Ovary (tissue), 9 donors: Measurements from ENCODE around the gene GP1BA. TPM values are rescaled to one million over a fixed set of nuclear protein-coding genes. Genes with fewer than 3 reads are reported as not detected.

Experiments
- DNase-seq, 5 donors: peaks; one replicate each; pipeline ENCODE4 v3.0.0-alpha.2; 2019 to 2020
- H3K27ac ChIP-seq, 2 donors: fragments of 200-600 bp; one replicate each; pipeline versions ENCODE4 v1.5.1 to v1.8.0; 2019 to 2022
- H3K27me3 ChIP-seq: fragments of 200-600 bp; one replicate; pipeline ENCODE4 v1.8.0; 2022
- H3K36me3 ChIP-seq: fragments of 200-600 bp; sonication (generic); one replicate; pipeline ENCODE4 v1.5.1; 2019
- H3K4me1 ChIP-seq: one replicate; pipeline ENCODE4 v1.8.1; 2013; ENCODE audit warnings: mild to moderate bottlenecking, moderate library complexity; ENCODE audit not compliant: insufficient read depth
- H3K4me3 ChIP-seq: fragments of 200-600 bp; sonication (generic); one replicate; pipeline ENCODE4 v1.5.1; 2017
- H3K9me3 ChIP-seq, 2 donors: fragments of 200-600 bp in 1 of 2; sonication (generic) in 1 of 2; one replicate each; pipeline versions ENCODE4 v1.5.1 to v1.8.1; 2013 to 2019; ENCODE audit warnings: mild to moderate bottlenecking in 1 of 2, moderate library complexity in 1 of 2
- EP300 ChIP-seq: sonication (generic); formaldehyde crosslinking; IDR thresholded peaks from one replicate; pipeline ENCODE4 v1.6.1; 2017; ENCODE audit warnings: antibody characterized with exemption
- POLR2A ChIP-seq: fragments of 450-650 bp; IDR thresholded peaks from one replicate; pipeline ENCODE4 v1.6.1; 2017; ENCODE audit warnings: antibody characterized with exemption, mild to moderate bottlenecking, moderate library complexity
- WGBS, 3 donors: extraction: QIAGEN DNeasy Blood & Tissue Kit in 1 of 3; methylation state at CpG; one replicate each; pipeline versions ENCODE4 v1.1.5 to v1.1.7; 2013 to 2017; 5-methylcytosine and 5-hydroxymethylcytosine counted together
- intact Hi-C, 4 donors: fragments of 100-400 bp; cut with DNase I; formaldehyde crosslinking; loops; one replicate each; pipeline versions ENCODE4 v1.11.0 to v1.15.1; 2022 to 2023
- polyA plus RNA-seq, 2 donors: library from polyadenylated mRNA; stranded (reverse); fragments of 200-250 nt in 1 of 2; fragments of 350-450 nt in 1 of 2; fragmentation: Illumina TruSeq in 1 of 2; extraction: RNeasy Lipid Tissue Mini Kit (QIAGEN cat#74804) in 1 of 2; gene quantifications; one replicate each; pipeline ENCODE4 v1.2.3, GENCODE V29; 2013 to 2014
- total RNA-seq, 7 donors: library from RNA; depleted of rRNA in 2 of 7; stranded (reverse); fragments of >200 nt in 2 of 7; fragmentation: NEBNext Ultra II Directional in 3 of 7; extraction: Animal tissue kit (Norgen Biotek cat#: 25700) in 3 of 7; gene quantifications; one replicate each; pipeline versions ENCODE4 v1.1.0 to v1.2.4, GENCODE V29; 2016 to 2023
- TF ChIP-seq, protein P1 (sequence below), 3 donors: fragments of 450-650 bp in 2 of 3; fragments of 200-600 bp in 1 of 3; IDR thresholded peaks; one replicate each; pipeline versions ENCODE4 v1.5.1 to v1.8.0; 2016 to 2022; ENCODE audit warnings: antibody characterized with exemption in 3 of 3, mild to moderate bottlenecking in 1 of 3
- donor health status: DM: no; HTN: no; CAD: no; lungs with moderate emphysema.
- donor health status: DM: no; HTN: no; CAD: no.
- donor health status: Bipolar disorder and iron deficiency.
- donor health status: DM: yes; HTN: yes; CAD: no.
- donor health status: DM: no; HTN: no; CAD: no.
- donor health status: DM: yes; HTN: yes; CAD: no.

GP1BA gene
- total and polyA plus RNA-seq, 9 donors = 0.04 to 0.10 TPM; not detected in 7

DNA sequence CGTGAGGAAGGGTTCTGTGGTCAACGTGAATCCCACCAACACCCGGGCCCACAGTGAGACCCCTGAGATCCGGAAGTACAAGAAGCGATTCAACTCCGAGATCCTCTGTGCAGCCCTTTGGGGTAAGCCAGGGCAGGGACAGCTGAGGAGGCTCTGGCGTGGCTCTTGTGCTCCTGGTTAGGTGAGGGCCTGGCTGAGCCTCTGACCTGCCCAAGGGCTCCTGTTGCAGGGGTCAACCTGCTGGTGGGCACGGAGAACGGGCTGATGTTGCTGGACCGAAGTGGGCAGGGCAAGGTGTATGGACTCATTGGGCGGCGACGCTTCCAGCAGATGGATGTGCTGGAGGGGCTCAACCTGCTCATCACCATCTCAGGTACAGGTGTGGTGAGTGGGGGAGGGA, 37.0 kb upstream of the GP1BA start:
- TF ChIP-seq EP300 (no peak), POLR2A (no peak)
- TF ChIP-seq, protein P1, sequence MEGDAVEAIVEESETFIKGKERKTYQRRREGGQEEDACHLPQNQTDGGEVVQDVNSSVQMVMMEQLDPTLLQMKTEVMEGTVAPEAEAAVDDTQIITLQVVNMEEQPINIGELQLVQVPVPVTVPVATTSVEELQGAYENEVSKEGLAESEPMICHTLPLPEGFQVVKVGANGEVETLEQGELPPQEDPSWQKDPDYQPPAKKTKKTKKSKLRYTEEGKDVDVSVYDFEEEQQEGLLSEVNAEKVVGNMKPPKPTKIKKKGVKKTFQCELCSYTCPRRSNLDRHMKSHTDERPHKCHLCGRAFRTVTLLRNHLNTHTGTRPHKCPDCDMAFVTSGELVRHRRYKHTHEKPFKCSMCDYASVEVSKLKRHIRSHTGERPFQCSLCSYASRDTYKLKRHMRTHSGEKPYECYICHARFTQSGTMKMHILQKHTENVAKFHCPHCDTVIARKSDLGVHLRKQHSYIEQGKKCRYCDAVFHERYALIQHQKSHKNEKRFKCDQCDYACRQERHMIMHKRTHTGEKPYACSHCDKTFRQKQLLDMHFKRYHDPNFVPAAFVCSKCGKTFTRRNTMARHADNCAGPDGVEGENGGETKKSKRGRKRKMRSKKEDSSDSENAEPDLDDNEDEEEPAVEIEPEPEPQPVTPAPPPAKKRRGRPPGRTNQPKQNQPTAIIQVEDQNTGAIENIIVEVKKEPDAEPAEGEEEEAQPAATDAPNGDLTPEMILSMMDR (IDR thresholded peaks at IDR 0.05) = no peak
- WGBS, 3 donors = 89 to 92% (median 91%) methylated on average over 13 of the region's 13 CpGs
- intact Hi-C loops = loop anchor here in 1 of 4 donors (5.0 kb wide), 1 partner anchor 163 kb away; the partner anchor contains the start of gene MED11

DNA sequence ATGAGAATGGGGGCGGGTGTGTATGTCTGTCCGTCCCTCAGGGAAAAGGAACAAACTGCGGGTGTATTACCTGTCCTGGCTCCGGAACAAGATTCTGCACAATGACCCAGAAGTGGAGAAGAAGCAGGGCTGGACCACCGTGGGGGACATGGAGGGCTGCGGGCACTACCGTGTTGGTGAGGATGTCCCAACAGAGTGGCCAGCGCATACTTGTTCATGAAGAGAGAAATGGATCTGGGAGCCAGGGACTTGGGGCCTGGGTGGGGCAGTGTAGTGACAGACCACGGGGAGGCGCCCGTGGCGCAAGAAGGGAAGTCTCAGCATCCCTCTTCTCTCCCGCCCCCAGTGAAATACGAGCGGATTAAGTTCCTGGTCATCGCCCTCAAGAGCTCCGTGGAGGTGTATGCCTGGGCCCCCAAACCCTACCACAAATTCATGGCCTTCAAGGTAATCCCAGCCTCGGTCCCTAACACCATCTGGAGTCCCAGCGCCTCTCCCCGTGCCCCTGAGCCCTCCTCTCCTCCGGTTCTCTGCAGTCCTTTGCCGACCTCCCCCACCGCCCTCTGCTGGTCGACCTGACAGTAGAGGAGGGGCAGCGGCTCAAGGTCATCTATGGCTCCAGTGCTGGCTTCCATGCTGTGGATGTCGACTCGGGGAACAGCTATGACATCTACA, 36.3 kb upstream of the GP1BA start:
- DNase-seq = peak in 2 of 5 donors; percentile 24 to 45
- Histone ChIP-seq H3K4me3 (no peak overlapping the region), H3K27me3 (no peaks in the 10 kb centered on the region), H3K27ac (no peak overlapping the region), H3K4me1 (peaks cover 8% of the 10 kb centered on the region), H3K36me3 (no peaks in the 10 kb centered on the region), H3K9me3 (no peaks in the 10 kb centered on the region)
- 58 to 63% (median 63%) methylated on average over 27 of the region's 27 CpGs for WGBS, 3 donors
- TF ChIP-seq, protein P1 (IDR thresholded peaks at IDR 0.05) = no peak
- TF ChIP-seq EP300 (no peak), POLR2A (no peak)
- intact Hi-C loops = loop anchor here in 1 of 4 donors (5.0 kb wide), 1 partner anchor 163 kb away; the partner anchor contains the start of gene MED11

More for the DNA sequence above, 37.0 kb upstream of the GP1BA start:
- H3K27ac ChIP-seq = no peak overlapping the region
- H3K27me3 ChIP-seq = no peaks in the 10 kb centered on the region
- no peak for DNase-seq
- H3K4me3 ChIP-seq = no peak overlapping the region
- no peaks in the 10 kb centered on the region for H3K9me3 ChIP-seq
- no peaks in the 10 kb centered on the region for H3K36me3 ChIP-seq
- H3K4me1 ChIP-seq = peaks cover 8% of the 10 kb centered on the region

DNA sequence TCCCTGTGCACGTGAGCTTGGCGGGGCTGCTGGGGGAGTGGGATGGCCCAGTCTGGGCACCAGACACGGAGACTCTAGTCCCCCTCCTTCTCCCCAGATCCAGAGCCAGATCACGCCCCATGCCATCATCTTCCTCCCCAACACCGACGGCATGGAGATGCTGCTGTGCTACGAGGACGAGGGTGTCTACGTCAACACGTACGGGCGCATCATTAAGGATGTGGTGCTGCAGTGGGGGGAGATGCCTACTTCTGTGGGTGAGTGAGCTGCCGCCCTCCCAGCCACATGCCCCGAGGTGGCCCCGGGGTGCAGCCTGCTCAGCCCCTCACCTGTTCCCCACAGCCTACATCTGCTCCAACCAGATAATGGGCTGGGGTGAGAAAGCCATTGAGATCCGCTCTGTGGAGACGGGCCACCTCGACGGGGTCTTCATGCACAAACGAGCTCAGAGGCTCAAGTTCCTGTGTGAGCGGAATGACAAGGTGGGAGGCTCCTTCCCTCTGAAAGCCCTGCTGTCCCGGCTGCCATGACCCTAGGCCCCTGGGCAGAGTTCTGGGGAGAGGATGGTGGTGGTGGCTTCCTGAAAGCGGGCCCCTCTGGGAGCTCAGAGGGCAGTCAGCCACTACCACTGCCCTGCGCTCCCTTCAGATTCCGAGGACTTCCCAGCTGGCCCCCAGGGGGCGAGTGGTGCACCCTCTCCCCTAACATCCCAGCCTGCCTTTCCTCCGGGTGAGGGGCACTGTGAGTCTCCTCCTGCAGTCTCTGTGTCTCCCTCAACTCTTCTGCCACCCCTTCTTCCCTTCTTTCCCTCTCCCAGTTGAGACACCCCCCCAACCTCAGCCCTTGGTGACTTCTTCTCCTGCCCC, 35.5 kb upstream of the GP1BA start:
- Histone ChIP-seq H3K27ac (no peak overlapping the region), H3K36me3 (no peaks in the 10 kb centered on the region), H3K27me3 (no peaks in the 10 kb centered on the region), H3K9me3 (no peaks in the 10 kb centered on the region), H3K4me3 (no peak overlapping the region), H3K4me1 (peaks cover 8% of the 10 kb centered on the region)
- intact Hi-C loops = loop anchor here in 1 of 4 donors (5.0 kb wide), 1 partner anchor 164 kb away; the partner anchor contains the start of gene MED11
- TF ChIP-seq, protein P1 (IDR thresholded peaks at IDR 0.05) = no peak
- TF ChIP-seq POLR2A = no peak
- no peak for TF ChIP-seq EP300
- 82 to 87% (median 83%) methylated on average over 25 to 27 of the region's 27 CpGs for WGBS, 3 donors
- DNase-seq = peak in 1 of 5 donors; percentile 26

DNA sequence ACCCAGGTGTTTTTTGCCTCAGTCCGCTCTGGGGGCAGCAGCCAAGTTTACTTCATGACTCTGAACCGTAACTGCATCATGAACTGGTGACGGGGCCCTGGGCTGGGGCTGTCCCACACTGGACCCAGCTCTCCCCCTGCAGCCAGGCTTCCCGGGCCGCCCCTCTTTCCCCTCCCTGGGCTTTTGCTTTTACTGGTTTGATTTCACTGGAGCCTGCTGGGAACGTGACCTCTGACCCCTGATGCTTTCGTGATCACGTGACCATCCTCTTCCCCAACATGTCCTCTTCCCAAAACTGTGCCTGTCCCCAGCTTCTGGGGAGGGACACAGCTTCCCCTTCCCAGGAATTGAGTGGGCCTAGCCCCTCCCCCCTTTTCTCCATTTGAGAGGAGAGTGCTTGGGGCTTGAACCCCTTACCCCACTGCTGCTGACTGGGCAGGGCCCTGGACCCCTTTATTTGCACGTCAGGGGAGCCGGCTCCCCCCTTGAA, 34.8 kb upstream of the GP1BA start:
- Histone ChIP-seq H3K27me3 (no peaks in the 10 kb centered on the region), H3K36me3 (no peaks in the 10 kb centered on the region), H3K27ac (no peak overlapping the region), H3K9me3 (no peaks in the 10 kb centered on the region), H3K4me3 (no peak overlapping the region), H3K4me1 (peaks cover 8% of the 10 kb centered on the region)
- DNase-seq = peak in 2 of 5 donors; percentile 40 to 46
- intact Hi-C loops = loop anchor here in 1 of 4 donors (5.0 kb wide), 1 partner anchor 165 kb away; the partner anchor contains the start of gene MED11
- no peak for TF ChIP-seq EP300
- no peak for TF ChIP-seq POLR2A
- TF ChIP-seq, protein P1 (IDR thresholded peaks at IDR 0.05) = no peak
- 61 to 70% (median 65%) methylated on average over 10 of the region's 10 CpGs for WGBS, 3 donors
